ENCODE results near the gene INA. TPM values are rescaled to one million over a fixed set of nuclear protein-coding genes. Genes with fewer than 3 reads are reported as not detected.
A peak's percentile ranks its signal among the peaks of the same experiment; 100 is the strongest.

The INA gene
- total and polyA plus RNA-seq, 2 donors: 0.94 to 0.98 TPM

DNA sequence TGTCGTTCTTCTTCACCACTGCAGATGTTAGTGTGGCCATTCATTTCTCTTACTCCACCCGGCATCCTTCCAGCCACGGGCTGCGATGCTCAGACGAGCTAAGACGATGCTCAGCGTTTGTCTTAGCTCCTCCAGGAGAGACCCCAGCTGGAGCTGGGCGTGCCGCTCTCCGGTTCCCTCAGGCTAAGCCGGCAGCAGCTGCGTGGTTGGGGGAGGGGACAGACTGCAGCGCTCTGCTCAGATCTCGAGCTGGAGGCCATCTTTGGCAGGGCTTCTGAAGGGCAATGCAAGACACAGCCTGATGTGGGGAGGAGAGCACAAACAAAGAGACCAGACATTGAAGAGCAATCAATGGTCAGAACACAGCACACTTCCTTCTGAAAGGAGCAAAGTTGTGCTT lies 4.8 kb downstream of the INA start:
- Histone ChIP-seq H3K27me3 (ENCODE audit: control insufficient read depth in 2 of 2, insufficient read depth in 1 of 2, low read length in 1 of 2) (peaks cover 12 to 43% of the 10 kb centered on the region in 2 donors), H3K4me1 (ENCODE audit: control insufficient read depth in 2 of 2, insufficient read depth in 2 of 2, low read length in 2 of 2) (peaks cover 16 to 17% of the 10 kb centered on the region in 2 donors), H3K27ac (ENCODE audit: low read depth in 1 of 2, low read length in 1 of 2) (no peak overlapping the region), H3K9me3 (ENCODE audit: control insufficient read depth in 2 of 2, insufficient read depth in 1 of 2, low read length in 1 of 2) (no peaks in the 10 kb centered on the region), H3K4me3 (ENCODE audit: low read length in 2 of 2) (no peak overlapping the region), H3K36me3 (ENCODE audit: control insufficient read depth in 2 of 2, insufficient read depth in 2 of 2, low read length in 1 of 2) (no peaks in the 10 kb centered on the region)
- DNase-seq (ENCODE audit: low read depth in 6 of 9, low spot score in 9 of 9): peak in 6 of 9 donors; percentile 21 to 67 (median 38)
- 2% methylated on average over 14 of the region's 14 CpGs for WGBS

DNA sequence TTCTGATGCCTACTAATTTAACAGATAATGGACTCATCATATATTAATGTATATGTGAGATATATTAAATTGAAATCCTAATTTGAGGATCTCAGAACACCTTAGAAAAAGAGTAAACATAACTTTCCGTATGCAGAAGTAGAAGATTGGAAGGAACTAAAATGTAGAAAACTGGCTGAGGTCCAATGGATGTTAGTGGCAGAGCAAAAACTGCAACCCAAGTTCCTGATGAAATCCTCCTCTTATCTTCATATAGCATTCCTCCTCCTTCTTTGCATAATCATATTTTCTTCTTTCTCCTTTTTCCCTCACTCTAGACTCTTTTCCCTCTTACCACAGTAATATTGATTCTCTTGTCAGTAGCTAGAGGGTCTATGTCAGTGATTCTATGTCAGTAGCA lies 6.0 kb downstream of the INA start:
- Histone ChIP-seq H3K27me3 (ENCODE audit: control insufficient read depth in 2 of 2, insufficient read depth in 1 of 2, low read length in 1 of 2) (peaks cover 5 to 32% of the 10 kb centered on the region in 2 donors), H3K36me3 (ENCODE audit: control insufficient read depth in 2 of 2, insufficient read depth in 2 of 2, low read length in 1 of 2) (no peaks in the 10 kb centered on the region), H3K4me3 (ENCODE audit: low read length in 2 of 2) (no peak overlapping the region), H3K27ac (ENCODE audit: low read depth in 1 of 2, low read length in 1 of 2) (no peak overlapping the region), H3K4me1 (ENCODE audit: control insufficient read depth in 2 of 2, insufficient read depth in 2 of 2, low read length in 2 of 2) (peaks cover 6 to 9% of the 10 kb centered on the region in 2 donors), H3K9me3 (ENCODE audit: control insufficient read depth in 2 of 2, insufficient read depth in 1 of 2, low read length in 1 of 2) (no peaks in the 10 kb centered on the region)
- 54% methylated on average over 1 of the region's 1 CpG for WGBS
- no peak for DNase-seq (ENCODE audit: low read depth in 6 of 9, low spot score in 9 of 9)

DNA sequence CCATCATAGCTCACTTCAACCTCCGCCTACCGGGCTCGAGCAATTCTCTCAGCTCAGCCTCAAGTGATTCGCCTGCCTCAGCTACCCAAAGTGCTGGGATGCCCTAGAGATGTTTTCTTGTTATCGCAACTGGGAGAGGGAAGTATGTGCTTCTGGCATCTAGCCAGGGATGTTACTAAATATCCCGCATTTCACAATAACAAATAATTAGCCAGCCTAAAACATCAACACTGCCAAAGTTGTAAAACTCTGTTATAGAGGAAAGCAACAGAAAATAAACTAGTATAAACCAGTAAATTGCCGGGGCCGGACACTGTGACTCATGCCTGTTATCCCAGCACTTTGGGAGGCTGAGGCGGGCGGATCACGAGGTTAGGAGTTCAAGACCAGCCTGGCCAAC lies 7.2 kb downstream of the INA start:
- peaks cover 3 to 5% of the 10 kb centered on the region in 2 donors for H3K4me1 ChIP-seq (ENCODE audit: control insufficient read depth in 2 of 2, insufficient read depth in 2 of 2, low read length in 2 of 2)
- H3K9me3 ChIP-seq (ENCODE audit: control insufficient read depth in 2 of 2, insufficient read depth in 1 of 2, low read length in 1 of 2): no peaks in the 10 kb centered on the region
- no peaks in the 10 kb centered on the region for H3K36me3 ChIP-seq (ENCODE audit: control insufficient read depth in 2 of 2, insufficient read depth in 2 of 2, low read length in 1 of 2)
- no peak overlapping the region for H3K27ac ChIP-seq (ENCODE audit: low read depth in 1 of 2, low read length in 1 of 2)
- H3K27me3 ChIP-seq (ENCODE audit: control insufficient read depth in 2 of 2, insufficient read depth in 1 of 2, low read length in 1 of 2): peaks cover 0 to 20% of the 10 kb centered on the region in 2 donors
- no peak for DNase-seq (ENCODE audit: low read depth in 6 of 9, low spot score in 9 of 9)
- 92% methylated on average over 11 of the region's 11 CpGs for WGBS
- no peak overlapping the region for H3K4me3 ChIP-seq (ENCODE audit: low read length in 2 of 2)

DNA sequence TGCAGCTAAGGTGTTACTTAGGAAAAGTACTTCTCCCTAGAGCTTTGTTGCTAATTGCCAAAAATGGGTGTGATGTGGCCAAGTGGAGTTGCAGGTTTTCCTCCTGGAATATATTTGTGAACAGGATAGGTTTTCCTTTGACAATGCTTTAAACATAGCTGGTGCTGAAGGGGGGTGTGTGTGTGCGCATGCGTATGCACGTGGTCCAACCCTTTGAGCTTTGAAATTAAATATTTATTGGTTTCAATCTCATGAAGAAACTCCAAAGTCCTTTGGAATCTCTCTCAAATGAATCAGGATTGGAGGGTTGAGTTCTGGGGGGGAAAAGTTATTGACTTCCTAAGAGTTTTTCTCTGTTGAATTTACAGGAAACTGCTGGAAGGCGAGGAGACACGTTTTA lies 11.1 kb downstream of the INA start:
- H3K27me3 ChIP-seq (ENCODE audit: control insufficient read depth in 2 of 2, insufficient read depth in 1 of 2, low read length in 1 of 2): peaks cover 0 to 2% of the 10 kb centered on the region in 2 donors
- no peaks in the 10 kb centered on the region for H3K9me3 ChIP-seq (ENCODE audit: control insufficient read depth in 2 of 2, insufficient read depth in 1 of 2, low read length in 1 of 2)
- H3K4me1 ChIP-seq (ENCODE audit: control insufficient read depth in 2 of 2, insufficient read depth in 2 of 2, low read length in 2 of 2): no peaks in the 10 kb centered on the region
- no peak overlapping the region for H3K27ac ChIP-seq (ENCODE audit: low read depth in 1 of 2, low read length in 1 of 2)
- H3K36me3 ChIP-seq (ENCODE audit: control insufficient read depth in 2 of 2, insufficient read depth in 2 of 2, low read length in 1 of 2): no peaks in the 10 kb centered on the region
- no peak for DNase-seq (ENCODE audit: low read depth in 6 of 9, low spot score in 9 of 9)
- no peak overlapping the region for H3K4me3 ChIP-seq (ENCODE audit: low read length in 2 of 2)
- WGBS: 89% methylated on average over 5 of the region's 5 CpGs

DNA sequence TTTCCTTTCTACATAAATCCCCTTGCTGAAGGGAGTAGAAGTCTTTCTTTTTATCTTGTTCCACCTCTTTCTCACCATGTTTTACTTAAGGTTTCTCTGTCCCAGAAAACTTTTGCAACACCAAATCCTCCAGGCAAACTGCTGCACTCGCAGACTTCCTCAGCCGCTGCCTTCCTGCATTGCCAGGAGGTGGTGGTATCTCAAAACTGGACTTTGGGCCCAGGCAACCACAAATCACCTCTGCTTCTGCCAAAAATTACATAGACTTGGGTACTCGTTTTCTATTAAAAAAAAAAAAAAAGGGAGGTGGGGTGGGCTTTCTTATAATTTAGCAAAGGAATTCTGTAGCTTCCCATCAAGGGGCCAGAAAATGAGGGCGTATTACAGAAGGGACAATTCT lies 14.7 kb downstream of the INA start:
- no peaks in the 10 kb centered on the region for H3K36me3 ChIP-seq (ENCODE audit: control insufficient read depth in 2 of 2, insufficient read depth in 2 of 2, low read length in 1 of 2)
- H3K4me1 ChIP-seq (ENCODE audit: control insufficient read depth in 2 of 2, insufficient read depth in 2 of 2, low read length in 2 of 2): no peaks in the 10 kb centered on the region
- no peak overlapping the region for H3K4me3 ChIP-seq (ENCODE audit: low read length in 2 of 2)
- H3K27me3 ChIP-seq (ENCODE audit: control insufficient read depth in 2 of 2, insufficient read depth in 1 of 2, low read length in 1 of 2): peaks cover 0 to 2% of the 10 kb centered on the region in 2 donors
- no peak for DNase-seq (ENCODE audit: low read depth in 6 of 9, low spot score in 9 of 9)
- H3K9me3 ChIP-seq (ENCODE audit: control insufficient read depth in 2 of 2, insufficient read depth in 1 of 2, low read length in 1 of 2): no peaks in the 10 kb centered on the region
- no peak overlapping the region for H3K27ac ChIP-seq (ENCODE audit: low read depth in 1 of 2, low read length in 1 of 2)
- 89% methylated on average over 4 of the region's 4 CpGs for WGBS

DNA sequence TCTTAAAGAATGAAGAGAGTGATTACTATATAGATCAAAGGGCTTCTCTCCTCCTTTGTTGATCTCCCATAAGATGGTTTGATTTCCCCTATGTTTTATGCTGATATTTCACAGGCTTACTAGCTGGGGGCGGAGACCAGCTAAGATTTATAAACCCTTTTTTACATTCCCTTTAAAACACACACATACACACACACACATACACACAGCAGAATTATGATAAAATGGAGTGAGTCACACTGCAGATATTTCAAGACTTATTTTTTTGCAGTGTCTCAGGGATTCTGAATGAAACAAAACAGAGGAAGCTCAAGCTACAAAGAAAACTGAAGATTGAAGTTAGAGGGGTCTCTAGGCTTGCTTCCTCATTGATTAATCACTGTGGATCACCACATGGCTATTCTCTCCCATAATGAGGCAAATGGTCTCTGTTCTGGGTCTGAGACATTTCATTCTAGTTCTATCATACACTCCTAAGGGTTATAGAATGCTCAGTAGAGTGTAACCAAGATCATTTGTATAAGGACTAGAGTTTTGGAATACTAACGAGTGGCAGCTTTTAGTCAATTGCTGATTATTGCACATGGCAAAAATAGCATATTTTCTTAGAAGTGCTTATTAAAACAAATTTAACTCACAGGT lies 18.6 kb downstream of the INA start:
- DNase-seq (ENCODE audit: low read depth in 6 of 9, low spot score in 9 of 9): no peak
- H3K36me3 ChIP-seq (ENCODE audit: control insufficient read depth in 2 of 2, insufficient read depth in 2 of 2, low read length in 1 of 2): no peaks in the 10 kb centered on the region
- WGBS: 98% methylated on average over 2 of the region's 2 CpGs

DNA sequence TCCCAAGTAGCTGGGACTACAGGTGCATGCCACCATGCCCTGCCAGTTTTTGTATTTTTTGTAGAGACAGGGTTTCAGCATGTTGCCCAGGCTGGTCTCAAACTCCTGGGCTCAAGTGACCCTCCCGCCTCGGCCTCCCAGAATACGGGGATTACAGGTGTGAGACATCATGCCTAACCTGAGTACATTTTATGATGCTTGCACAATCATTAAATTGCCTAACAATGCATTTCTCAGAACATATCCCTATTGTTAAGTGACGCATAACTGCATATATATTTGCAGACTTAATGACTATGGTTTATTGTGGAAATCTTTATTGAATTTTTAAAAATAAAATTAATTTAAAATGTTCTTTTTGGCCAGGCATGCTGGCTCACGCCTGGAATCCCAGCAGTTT lies 30.7 kb downstream of the INA start:
- no peaks in the 10 kb centered on the region for H3K9me3 ChIP-seq (ENCODE audit: control insufficient read depth in 2 of 2, insufficient read depth in 1 of 2, low read length in 1 of 2)
- WGBS: 98% methylated on average over 5 of the region's 5 CpGs
- H3K4me3 ChIP-seq (ENCODE audit: low read length in 2 of 2): no peak overlapping the region
- H3K36me3 ChIP-seq (ENCODE audit: control insufficient read depth in 2 of 2, insufficient read depth in 2 of 2, low read length in 1 of 2): peaks cover 42 to 47% of the 10 kb centered on the region in 2 donors
- DNase-seq (ENCODE audit: low read depth in 6 of 9, low spot score in 9 of 9): no peak
- no peaks in the 10 kb centered on the region for H3K27me3 ChIP-seq (ENCODE audit: control insufficient read depth in 2 of 2, insufficient read depth in 1 of 2, low read length in 1 of 2)
- H3K27ac ChIP-seq (ENCODE audit: low read depth in 1 of 2, low read length in 1 of 2): no peak overlapping the region
- no peaks in the 10 kb centered on the region for H3K4me1 ChIP-seq (ENCODE audit: control insufficient read depth in 2 of 2, insufficient read depth in 2 of 2, low read length in 2 of 2)

More for the DNA sequence above, 18.6 kb downstream of the INA start:
- Histone ChIP-seq H3K4me1 (ENCODE audit: control insufficient read depth in 2 of 2, insufficient read depth in 2 of 2, low read length in 2 of 2) (no peaks in the 10 kb centered on the region), H3K9me3 (ENCODE audit: control insufficient read depth in 2 of 2, insufficient read depth in 1 of 2, low read length in 1 of 2) (no peaks in the 10 kb centered on the region), H3K27ac (ENCODE audit: low read depth in 1 of 2, low read length in 1 of 2) (no peak overlapping the region), H3K27me3 (ENCODE audit: control insufficient read depth in 2 of 2, insufficient read depth in 1 of 2, low read length in 1 of 2) (no peaks in the 10 kb centered on the region), H3K4me3 (ENCODE audit: low read length in 2 of 2) (no peak overlapping the region)

DNA sequence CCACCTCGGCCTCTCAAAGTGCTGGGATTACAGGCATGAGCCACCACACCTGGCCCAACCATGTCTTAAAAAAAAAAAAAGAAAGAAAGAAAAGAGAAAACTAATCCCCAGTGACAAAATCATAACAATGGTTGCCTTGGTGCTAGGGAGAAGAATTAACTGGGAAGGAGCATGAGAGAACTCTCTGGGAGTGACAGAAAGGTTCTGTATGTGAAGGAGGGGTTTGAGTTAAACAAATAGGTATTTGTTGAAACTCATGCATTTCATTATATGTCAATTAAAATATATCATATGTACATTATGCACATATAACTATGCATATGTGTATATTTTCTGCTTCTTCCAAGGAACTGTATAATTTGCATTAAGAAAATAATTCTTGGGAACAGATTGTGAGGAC lies 33.3 kb downstream of the INA start:
- Histone ChIP-seq H3K4me3 (ENCODE audit: low read length in 2 of 2) (no peak overlapping the region), H3K4me1 (ENCODE audit: control insufficient read depth in 2 of 2, insufficient read depth in 2 of 2, low read length in 2 of 2) (no peaks in the 10 kb centered on the region), H3K27ac (ENCODE audit: low read depth in 1 of 2, low read length in 1 of 2) (no peak overlapping the region), H3K9me3 (ENCODE audit: control insufficient read depth in 2 of 2, insufficient read depth in 1 of 2, low read length in 1 of 2) (no peaks in the 10 kb centered on the region), H3K36me3 (ENCODE audit: control insufficient read depth in 2 of 2, insufficient read depth in 2 of 2, low read length in 1 of 2) (peaks cover 37 to 52% of the 10 kb centered on the region in 2 donors), H3K27me3 (ENCODE audit: control insufficient read depth in 2 of 2, insufficient read depth in 1 of 2, low read length in 1 of 2) (no peaks in the 10 kb centered on the region)
- WGBS: 96% methylated on average over 1 of the region's 1 CpG
- no peak for DNase-seq (ENCODE audit: low read depth in 6 of 9, low spot score in 9 of 9)

DNA sequence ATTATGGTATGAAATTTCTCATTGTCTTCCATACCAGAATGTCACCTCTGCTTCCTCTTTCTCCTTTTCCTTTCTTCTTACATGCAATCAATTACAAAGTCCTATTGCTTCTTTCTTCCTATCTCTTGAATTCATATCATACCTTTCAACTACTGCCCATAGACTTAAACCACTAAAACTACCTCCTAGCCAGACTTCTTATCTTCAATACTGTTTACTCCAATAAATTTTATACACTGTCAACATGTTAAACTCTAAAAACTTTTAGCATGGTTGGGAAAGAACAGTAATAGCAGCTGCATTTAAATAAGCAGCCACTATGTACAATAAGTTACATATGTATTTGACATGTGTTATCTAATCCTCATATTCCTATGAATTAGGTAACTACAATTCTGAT lies 39.1 kb downstream of the INA start:
- H3K9me3 ChIP-seq (ENCODE audit: control insufficient read depth in 2 of 2, insufficient read depth in 1 of 2, low read length in 1 of 2): no peaks in the 10 kb centered on the region
- no peak overlapping the region for H3K27ac ChIP-seq (ENCODE audit: low read depth in 1 of 2, low read length in 1 of 2)
- no peaks in the 10 kb centered on the region for H3K4me1 ChIP-seq (ENCODE audit: control insufficient read depth in 2 of 2, insufficient read depth in 2 of 2, low read length in 2 of 2)
- no peak for DNase-seq (ENCODE audit: low read depth in 6 of 9, low spot score in 9 of 9)
- peaks cover 18 to 33% of the 10 kb centered on the region in 2 donors for H3K36me3 ChIP-seq (ENCODE audit: control insufficient read depth in 2 of 2, insufficient read depth in 2 of 2, low read length in 1 of 2)
- no peak overlapping the region for H3K4me3 ChIP-seq (ENCODE audit: low read length in 2 of 2)
- H3K27me3 ChIP-seq (ENCODE audit: control insufficient read depth in 2 of 2, insufficient read depth in 1 of 2, low read length in 1 of 2): no peaks in the 10 kb centered on the region

All from thymus (tissue), 11 donors.